Cardiac fibroblast (primary cell): ENCODE data around the gene PARP2.

Experiments used
- DNase-seq, 2 donors: peaks; one replicate each; pipeline versions ENCODE4 v3.0.0 to v3.0.0-alpha.2; 2010; ENCODE audit warnings: low read depth in 2 of 2
- H3K4me3 ChIP-seq, 2 donors: replicated peaks in 1 of 2; 1 replicate in 1 of 2; 2 replicates in 1 of 2; pipeline ENCODE4 v1.5.1; 2011; ENCODE audit warnings: low read depth in 2 of 2, low read length in 2 of 2, mild to moderate bottlenecking in 2 of 2, moderate library complexity in 1 of 2
- TF ChIP-seq, protein P1 (sequence below): IDR thresholded peaks from one replicate; pipeline ENCODE4 v1.5.1; 2011; ENCODE audit warnings: low read depth, mild to moderate bottlenecking, low read length, inconsistent platforms

The PARP2 gene

DNA sequence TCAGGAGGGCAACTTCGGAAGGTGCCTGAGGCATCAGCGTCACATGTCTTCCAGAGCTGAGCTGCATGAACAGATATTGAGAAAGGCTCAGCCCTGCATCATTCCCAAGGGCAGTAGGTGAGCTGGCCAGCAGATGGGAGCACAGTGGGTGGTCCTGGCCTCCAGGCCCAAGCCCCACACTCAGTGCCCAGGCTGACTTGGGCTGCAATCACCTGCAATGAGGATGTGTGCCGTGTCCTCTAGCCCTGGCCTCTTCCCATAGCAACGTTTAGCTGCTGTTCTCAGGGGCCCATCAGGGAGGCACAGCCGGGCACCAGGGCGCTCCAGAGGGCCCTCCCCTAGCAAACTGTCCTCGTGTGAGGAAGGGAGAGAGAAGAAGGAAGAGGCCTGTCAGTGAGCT is 37.9 kb downstream of the PARP2 start:
- TF ChIP-seq, protein P1, sequence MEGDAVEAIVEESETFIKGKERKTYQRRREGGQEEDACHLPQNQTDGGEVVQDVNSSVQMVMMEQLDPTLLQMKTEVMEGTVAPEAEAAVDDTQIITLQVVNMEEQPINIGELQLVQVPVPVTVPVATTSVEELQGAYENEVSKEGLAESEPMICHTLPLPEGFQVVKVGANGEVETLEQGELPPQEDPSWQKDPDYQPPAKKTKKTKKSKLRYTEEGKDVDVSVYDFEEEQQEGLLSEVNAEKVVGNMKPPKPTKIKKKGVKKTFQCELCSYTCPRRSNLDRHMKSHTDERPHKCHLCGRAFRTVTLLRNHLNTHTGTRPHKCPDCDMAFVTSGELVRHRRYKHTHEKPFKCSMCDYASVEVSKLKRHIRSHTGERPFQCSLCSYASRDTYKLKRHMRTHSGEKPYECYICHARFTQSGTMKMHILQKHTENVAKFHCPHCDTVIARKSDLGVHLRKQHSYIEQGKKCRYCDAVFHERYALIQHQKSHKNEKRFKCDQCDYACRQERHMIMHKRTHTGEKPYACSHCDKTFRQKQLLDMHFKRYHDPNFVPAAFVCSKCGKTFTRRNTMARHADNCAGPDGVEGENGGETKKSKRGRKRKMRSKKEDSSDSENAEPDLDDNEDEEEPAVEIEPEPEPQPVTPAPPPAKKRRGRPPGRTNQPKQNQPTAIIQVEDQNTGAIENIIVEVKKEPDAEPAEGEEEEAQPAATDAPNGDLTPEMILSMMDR = no peak
- no peak for DNase-seq
- no peak overlapping the region for H3K4me3 ChIP-seq

DNA sequence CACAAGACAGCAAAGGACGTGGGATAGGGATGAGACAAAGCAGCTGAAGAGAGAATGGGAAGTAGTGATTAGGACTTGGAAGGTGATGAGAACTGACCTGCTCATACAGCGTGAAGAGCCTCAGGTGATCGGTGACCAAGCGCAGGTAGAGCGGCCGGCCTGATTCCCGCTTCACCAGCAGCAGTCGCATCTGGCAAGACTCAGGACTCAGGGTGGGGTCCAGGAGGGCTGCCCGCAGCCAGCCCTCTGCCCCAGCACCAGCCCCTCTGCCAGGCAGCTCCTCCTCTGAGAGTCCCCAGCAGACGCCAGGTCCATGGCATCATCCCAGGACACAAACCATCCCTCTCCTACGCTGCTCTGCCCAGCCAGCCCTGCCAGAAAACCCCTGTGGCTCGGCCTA is 39.1 kb downstream of the PARP2 start:
- TF ChIP-seq, protein P1 = no peak
- DNase-seq = no peak
- H3K4me3 ChIP-seq = no peak overlapping the region

DNA sequence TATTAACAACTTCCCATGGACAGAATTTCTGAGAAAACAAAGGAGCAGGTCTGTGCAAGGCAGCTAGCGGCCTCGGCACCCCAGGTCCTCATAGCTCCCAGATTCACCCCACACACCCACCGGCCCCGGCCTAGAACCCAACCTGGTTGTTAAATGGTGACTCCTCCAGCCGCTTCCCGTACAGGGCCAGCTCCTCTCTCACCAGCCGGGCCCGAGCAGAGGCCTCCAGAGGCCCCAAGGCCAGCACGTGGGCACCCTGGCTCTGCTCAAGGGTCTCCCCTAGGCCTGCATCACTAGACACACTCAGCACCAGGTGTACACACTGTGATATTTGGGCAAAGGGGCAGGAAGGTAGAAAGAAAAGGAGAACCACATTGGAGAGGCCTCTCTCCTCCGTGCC is 39.6 kb downstream of the PARP2 start:
- TF ChIP-seq, protein P1 = no peak
- DNase-seq = no peak
- no peak overlapping the region for H3K4me3 ChIP-seq

DNA sequence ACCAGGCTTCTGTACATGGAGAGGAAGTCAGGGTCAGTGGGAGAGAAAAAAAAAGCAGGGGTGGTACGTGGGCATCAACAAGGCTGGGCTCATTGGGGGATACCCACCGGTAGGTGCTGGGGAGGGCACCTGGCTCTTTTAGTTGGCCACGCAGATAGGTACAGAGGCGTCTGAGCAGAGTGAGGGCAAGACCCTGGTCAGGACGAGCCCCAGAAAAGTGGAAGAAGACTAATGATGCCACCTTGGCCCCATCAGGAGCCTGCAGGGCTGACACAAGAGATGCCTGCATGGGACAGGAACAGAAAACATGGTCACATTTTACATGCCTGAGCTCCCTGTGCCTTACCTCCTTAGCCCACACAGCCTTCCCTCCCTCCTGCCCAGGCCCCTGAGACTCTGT is 40.2 kb downstream of the PARP2 start:
- DNase-seq = no peak
- TF ChIP-seq, protein P1 = no peak
- no peak overlapping the region for H3K4me3 ChIP-seq

DNA sequence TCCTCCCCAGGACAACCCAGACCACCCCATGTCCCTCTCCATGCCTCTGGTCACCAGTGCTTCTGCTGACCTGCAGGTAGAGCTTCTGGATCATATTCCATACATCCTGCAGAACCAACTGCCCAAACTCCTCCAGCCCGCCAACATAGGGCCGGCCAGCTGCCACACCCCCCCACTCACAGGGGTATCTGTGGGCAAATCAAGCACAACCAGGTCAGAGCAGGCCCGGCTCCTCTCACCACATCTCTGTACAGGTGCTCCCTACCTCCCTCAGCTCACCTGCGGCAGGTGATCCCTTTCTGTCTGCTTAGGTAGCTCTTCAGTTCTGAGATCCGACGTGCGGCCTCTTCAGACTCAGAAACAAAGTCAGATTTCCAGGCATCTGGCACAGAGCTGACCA is 40.9 kb downstream of the PARP2 start:
- no peak overlapping the region for H3K4me3 ChIP-seq
- DNase-seq = no peak
- TF ChIP-seq, protein P1 = no peak

DNA sequence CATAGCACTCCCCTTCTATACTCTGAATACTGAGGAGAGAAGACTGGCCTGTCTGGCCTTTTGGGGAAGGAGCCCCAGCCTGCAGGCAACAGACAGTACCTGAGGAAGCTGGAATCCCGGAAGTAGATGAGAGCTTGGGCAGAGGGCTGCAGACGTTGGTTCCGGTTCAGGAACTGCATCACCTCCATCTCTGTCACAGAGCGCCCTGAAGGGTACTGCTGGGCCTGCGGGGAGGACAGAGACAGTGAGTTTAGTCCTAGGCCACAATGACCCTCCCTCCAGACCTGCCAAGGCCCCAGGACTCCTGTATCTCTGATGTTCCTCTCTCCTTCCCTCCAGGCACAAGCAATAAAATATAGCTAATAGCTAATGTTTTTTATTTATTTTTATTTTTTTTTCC is 41.5 kb downstream of the PARP2 start:
- TF ChIP-seq, protein P1 = no peak
- no peak for DNase-seq
- no peak overlapping the region for H3K4me3 ChIP-seq

DNA sequence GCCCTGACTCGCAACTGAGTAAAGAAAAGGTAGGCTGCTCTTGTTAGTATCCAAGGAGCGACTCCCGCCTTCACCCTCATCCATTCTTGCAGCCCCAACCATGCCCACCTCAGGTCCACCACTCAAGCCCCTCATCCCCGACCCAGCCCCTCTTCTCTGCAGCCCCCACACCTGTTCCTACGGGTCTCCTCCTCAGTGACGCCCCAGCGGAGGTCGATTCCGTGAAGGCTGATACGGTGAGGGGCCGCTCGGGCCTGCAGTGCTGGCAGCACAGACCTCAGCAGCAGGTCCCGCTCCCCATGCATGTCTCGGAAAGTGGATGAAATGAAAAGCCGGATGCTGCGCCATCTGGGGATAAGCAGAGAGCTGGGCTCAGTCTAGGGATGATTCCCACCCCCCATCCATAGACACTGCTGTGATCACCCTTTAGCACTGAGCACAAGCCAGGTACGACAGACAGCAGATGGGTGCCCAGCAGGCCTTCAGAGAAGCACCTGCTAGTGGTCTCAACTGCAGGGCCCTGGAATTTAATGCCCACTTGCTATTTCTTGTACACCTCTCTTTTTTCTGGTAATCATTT is 42.9 kb downstream of the PARP2 start:
- TF ChIP-seq, protein P1 = no peak
- H3K4me3 ChIP-seq = no peak overlapping the region
- no peak for DNase-seq
